Prostate gland (tissue), 2 donors: ENCODE measurements around the gene WDFY2. TPM values are rescaled to one million over a fixed set of nuclear protein-coding genes. Genes with fewer than 3 reads are reported as not detected.

Experiments used
- DNase-seq: peaks from one replicate; pipeline ENCODE4 v3.0.0-alpha.2; 2019; ENCODE audit warnings: low spot score
- H3K27ac ChIP-seq, 2 donors: fragments of 200-600 bp; sonication (generic); 2 replicates each; pipeline ENCODE4 v1.5.1; 2017 to 2019
- H3K27me3 ChIP-seq: fragments of 200-600 bp; sonication (generic); replicated peaks from 2 replicates; pipeline ENCODE4 v1.5.1; 2019; ENCODE audit not compliant: insufficient read depth
- H3K36me3 ChIP-seq, 2 donors: fragments of 200-600 bp; sonication (generic); 1 replicate in 1 of 2; 2 replicates in 1 of 2; pipeline versions ENCODE4 v1.5.1 to v1.8.1; 2017 to 2019
- H3K4me1 ChIP-seq: fragments of 200-600 bp; sonication (generic); replicated peaks from 2 replicates; pipeline ENCODE4 v1.5.1; 2019
- H3K4me3 ChIP-seq, 2 donors: fragments of 200-600 bp; sonication (generic); 2 replicates each; pipeline ENCODE4 v1.5.1; 2017 to 2019
- H3K9me3 ChIP-seq: fragments of 200-600 bp; sonication (generic); 2 replicates; pipeline ENCODE4 v1.5.1; 2017
- POLR2A ChIP-seq: fragments of 450-650 bp; IDR thresholded peaks from one replicate; pipeline ENCODE4 v1.6.1; 2016; ENCODE audit warnings: antibody characterized with exemption, mild to moderate bottlenecking
- POLR2AphosphoS5 ChIP-seq: sonication (generic); formaldehyde crosslinking; IDR thresholded peaks from one replicate; pipeline ENCODE4 v1.6.1; 2017; ENCODE audit warnings: antibody characterized with exemption
- WGBS: methylation state at CpG from one replicate; pipeline ENCODE4 v1.1.5; 2018; 5-methylcytosine and 5-hydroxymethylcytosine counted together
- intact Hi-C: fragments of 100-400 bp; cut with DNase I; formaldehyde crosslinking; loops from one replicate; pipeline ENCODE4 v1.14.2; 2022
- total RNA-seq, 2 donors: library from RNA; depleted of rRNA; stranded (reverse); fragments of >200 nt; gene quantifications; one replicate each; pipeline ENCODE4 v1.1.0, GENCODE V29; 2016
- TF ChIP-seq, protein P1 (sequence below), 4 experiments: fragments of 200-600 bp in 2 of 4; fragments of 450-650 bp in 2 of 4; sonication (generic) in 2 of 4; IDR thresholded peaks; 1 replicate in 3 of 4; 2 replicates in 1 of 4; pipeline ENCODE4 v1.5.1; 2016 to 2019; ENCODE audit warnings: antibody characterized with exemption in 4 of 4, mild to moderate bottlenecking in 2 of 4, moderate library complexity in 2 of 4

WDFY2 gene
- total RNA-seq, 2 donors from 2014 or later: 7.9 to 23.2 TPM

DNA sequence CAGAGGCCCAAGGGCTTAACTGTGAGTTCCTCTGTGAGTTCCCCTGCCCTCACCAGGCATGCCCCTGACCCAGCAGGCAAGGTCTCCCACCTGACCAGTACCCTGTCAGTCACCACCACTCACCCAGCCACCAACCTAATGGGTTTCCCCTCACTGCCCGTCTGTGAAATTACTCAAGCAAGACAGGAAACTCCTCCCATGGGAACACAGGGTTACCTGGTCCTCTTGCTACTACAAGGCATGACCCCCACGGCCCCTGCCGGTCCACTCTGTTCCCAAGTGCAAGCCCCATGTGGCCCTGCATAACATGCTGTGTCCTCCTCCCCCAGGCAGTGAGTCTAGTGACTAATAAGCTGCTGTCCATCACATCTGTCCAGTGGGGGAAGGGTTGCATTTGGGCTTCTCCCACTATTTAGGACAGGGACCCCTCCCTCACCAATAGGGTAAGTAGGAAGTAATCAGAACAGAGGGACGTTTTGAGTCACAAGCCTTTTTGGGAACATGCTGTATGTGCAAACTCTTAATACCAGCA is 227.7 kb downstream of the WDFY2 start:
- Histone ChIP-seq H3K4me1 (no peaks in the 10 kb centered on the region), H3K36me3 (no peaks in the 10 kb centered on the region), H3K9me3 (no peaks in the 10 kb centered on the region), H3K4me3 (no peak overlapping the region), H3K27me3 (no peaks in the 10 kb centered on the region), H3K27ac (no peak overlapping the region)
- WGBS: 68% methylated on average over 4 of the region's 4 CpGs
- intact Hi-C loops: loop anchor here (10.0 kb wide), 2 partner anchors 203 to 313 kb away; partner anchors contain the start of genes ALG11, ATP7B and NEK5
- TF ChIP-seq POLR2AphosphoS5 (no peak), POLR2A (no peak)
- TF ChIP-seq, protein P1, sequence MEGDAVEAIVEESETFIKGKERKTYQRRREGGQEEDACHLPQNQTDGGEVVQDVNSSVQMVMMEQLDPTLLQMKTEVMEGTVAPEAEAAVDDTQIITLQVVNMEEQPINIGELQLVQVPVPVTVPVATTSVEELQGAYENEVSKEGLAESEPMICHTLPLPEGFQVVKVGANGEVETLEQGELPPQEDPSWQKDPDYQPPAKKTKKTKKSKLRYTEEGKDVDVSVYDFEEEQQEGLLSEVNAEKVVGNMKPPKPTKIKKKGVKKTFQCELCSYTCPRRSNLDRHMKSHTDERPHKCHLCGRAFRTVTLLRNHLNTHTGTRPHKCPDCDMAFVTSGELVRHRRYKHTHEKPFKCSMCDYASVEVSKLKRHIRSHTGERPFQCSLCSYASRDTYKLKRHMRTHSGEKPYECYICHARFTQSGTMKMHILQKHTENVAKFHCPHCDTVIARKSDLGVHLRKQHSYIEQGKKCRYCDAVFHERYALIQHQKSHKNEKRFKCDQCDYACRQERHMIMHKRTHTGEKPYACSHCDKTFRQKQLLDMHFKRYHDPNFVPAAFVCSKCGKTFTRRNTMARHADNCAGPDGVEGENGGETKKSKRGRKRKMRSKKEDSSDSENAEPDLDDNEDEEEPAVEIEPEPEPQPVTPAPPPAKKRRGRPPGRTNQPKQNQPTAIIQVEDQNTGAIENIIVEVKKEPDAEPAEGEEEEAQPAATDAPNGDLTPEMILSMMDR (IDR thresholded peaks at IDR 0.05): no peak
- no peak for DNase-seq

DNA sequence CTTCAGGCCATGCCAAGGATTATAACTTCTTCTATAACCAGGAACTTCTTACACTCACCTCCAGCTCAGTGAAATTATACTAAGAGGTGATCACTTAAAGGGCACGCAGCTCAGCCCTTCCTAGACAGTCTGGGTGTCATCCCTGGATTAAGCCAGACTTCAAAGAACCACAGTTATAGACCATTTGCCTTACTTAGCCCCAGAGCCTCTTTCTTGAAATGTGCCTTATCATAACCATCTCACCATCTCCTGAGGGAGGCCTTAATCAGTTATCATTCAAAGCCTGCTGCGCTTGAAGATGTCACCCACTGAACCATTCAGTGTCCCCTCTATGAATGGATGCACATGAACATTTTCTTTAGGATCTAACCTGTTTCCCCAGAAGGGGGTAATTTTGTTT is 229.8 kb downstream of the WDFY2 start:
- TF ChIP-seq, protein P1 (IDR thresholded peaks at IDR 0.05): no peak
- TF ChIP-seq POLR2AphosphoS5: no peak
- TF ChIP-seq POLR2A: no peak
- no peak overlapping the region for H3K27ac ChIP-seq
- intact Hi-C loops: loop anchor here (10.0 kb wide), 2 partner anchors 201 to 311 kb away; partner anchors contain the start of genes ALG11, ATP7B and NEK5

DNA sequence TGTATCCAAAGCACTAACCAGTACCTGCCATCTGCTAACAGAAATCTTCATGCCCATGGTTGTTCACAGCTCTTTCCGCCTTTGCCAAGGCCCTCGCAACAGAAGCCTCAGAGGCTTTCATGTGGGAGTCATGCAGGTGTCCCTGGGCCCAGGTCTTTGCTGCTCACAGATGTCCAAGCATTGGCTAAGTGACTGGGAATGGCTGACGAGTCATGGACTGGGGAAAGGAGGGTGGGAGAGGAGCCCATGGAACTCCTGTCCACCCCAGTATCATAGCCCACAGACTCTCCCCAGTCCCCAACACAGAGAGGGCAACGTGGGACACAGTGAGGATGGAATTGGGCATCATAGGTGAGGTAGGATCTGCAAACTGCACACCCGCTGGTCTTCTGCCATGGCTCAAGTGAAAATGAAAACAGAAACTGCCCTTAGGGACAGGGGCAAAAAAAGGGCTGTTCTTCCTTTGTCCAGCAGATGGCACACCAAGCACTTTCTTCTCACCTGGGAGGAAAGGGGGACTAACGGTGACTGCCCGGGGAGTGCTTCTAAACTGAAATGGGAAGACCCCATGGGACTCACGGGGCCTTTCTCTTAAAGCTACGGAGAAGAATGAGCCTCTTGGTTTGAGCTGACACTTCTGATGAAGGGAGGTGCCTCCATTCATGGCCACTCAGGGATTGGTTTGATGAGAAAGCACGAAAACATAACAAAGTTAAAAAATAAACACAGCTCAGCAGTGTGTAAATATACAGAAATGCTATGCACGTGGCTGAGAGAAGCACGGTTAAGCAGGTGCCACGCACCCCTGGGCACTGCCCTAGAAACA is 230.8 kb downstream of the WDFY2 start:
- no peaks in the 10 kb centered on the region for H3K4me1 ChIP-seq
- 22% methylated on average over 13 of the region's 13 CpGs for WGBS
- TF ChIP-seq, protein P1 (IDR thresholded peaks at IDR 0.05): peak; percentile 44 to 82 (median 75)
- TF ChIP-seq POLR2AphosphoS5 (peak; percentile 15), POLR2A (no peak)
- H3K9me3 ChIP-seq: no peaks in the 10 kb centered on the region
- H3K27ac ChIP-seq: no peak overlapping the region
- intact Hi-C loops: loop anchor here (10.0 kb wide), 2 partner anchors 200 to 310 kb away; partner anchors contain the start of genes ALG11, ATP7B and NEK5
- no peak overlapping the region for H3K4me3 ChIP-seq
- peak; percentile 55 for DNase-seq
- no peaks in the 10 kb centered on the region for H3K36me3 ChIP-seq
- H3K27me3 ChIP-seq: no peaks in the 10 kb centered on the region

More for the DNA sequence above, 229.8 kb downstream of the WDFY2 start:
- Histone ChIP-seq H3K4me3 (no peak overlapping the region), H3K27me3 (no peaks in the 10 kb centered on the region), H3K36me3 (no peaks in the 10 kb centered on the region), H3K9me3 (no peaks in the 10 kb centered on the region), H3K4me1 (no peaks in the 10 kb centered on the region)
- no peak for DNase-seq
- 97% methylated on average over 2 of the region's 2 CpGs for WGBS

DNA sequence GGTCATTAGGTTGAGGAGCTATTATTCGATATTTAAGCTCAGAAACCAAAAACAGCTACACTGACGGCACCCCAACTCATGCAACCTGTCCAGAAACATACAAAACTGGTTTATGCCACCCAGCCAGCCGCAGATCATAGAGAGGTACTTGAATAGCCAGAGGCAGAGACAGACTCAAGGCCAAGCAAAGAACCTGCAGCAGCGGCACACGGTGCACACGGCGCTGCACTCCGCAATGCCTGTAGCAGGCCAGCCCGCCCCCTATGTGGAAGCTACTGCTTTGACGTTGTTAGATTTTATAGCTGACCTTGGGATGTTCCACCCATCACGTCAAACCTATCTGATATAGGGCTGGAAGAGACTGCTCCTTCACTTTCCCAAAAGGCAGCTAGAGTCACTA is 231.6 kb downstream of the WDFY2 start:
- TF ChIP-seq, protein P1 (IDR thresholded peaks at IDR 0.05): no peak
- no peak for TF ChIP-seq POLR2AphosphoS5
- TF ChIP-seq POLR2A: no peak
- Histone ChIP-seq H3K36me3 (no peaks in the 10 kb centered on the region), H3K4me3 (no peak overlapping the region), H3K27ac (no peak overlapping the region), H3K27me3 (no peaks in the 10 kb centered on the region), H3K9me3 (no peaks in the 10 kb centered on the region), H3K4me1 (no peaks in the 10 kb centered on the region)
- intact Hi-C loops: loop anchor here (10.0 kb wide), 2 partner anchors 199 to 309 kb away; partner anchors contain the start of genes ALG11, ATP7B and NEK5
- DNase-seq: no peak
- WGBS: 63% methylated on average over 11 of the region's 11 CpGs
